GM23338 (cell line): Measurements from ENCODE around the gene KISS1. TPM values are rescaled to one million over a fixed set of nuclear protein-coding genes. Genes with fewer than 3 reads are reported as not detected.

Experiments used
- ATAC-seq: fragments of 200-7000 bp; cut with Tn5 transposase; 3 replicates; pipeline ENCODE4 v1.9.1; 2020
- DNase-seq: peaks from one replicate; pipeline ENCODE4 v3.0.0-alpha.2; 2015; ENCODE audit warnings: low spot score
- H2AFZ ChIP-seq: fragments of 200-600 bp; sonication (generic); 2 replicates; pipeline ENCODE4 v1.8.0; 2016; ENCODE audit warnings: antibody characterized with exemption, mild to moderate bottlenecking, moderate library complexity
- H3F3A ChIP-seq: fragments of 200-600 bp; sonication (generic); replicated peaks from 2 replicates; pipeline ENCODE4 v1.8.0; 2017; ENCODE audit warnings: antibody characterized with exemption, mixed run types, low read depth
- H3K27ac ChIP-seq: fragments of 200-600 bp; sonication (generic); 2 replicates; pipeline ENCODE4 v1.6.1; 2016; ENCODE audit warnings: low read depth
- H3K27me3 ChIP-seq: fragments of 200-600 bp; sonication (generic); 2 replicates; pipeline ENCODE4 v1.8.0; 2016; ENCODE audit warnings: mild to moderate bottlenecking, mixed run types, moderate library complexity; ENCODE audit not compliant: insufficient read depth
- H3K36me3 ChIP-seq: fragments of 200-600 bp; sonication (generic); 2 replicates; pipeline ENCODE4 v1.8.0; 2016; ENCODE audit warnings: mild to moderate bottlenecking; ENCODE audit not compliant: insufficient read depth
- H3K4me1 ChIP-seq: fragments of 200-600 bp; sonication (generic); 2 replicates; pipeline ENCODE4 v1.8.0; 2016; ENCODE audit warnings: mild to moderate bottlenecking, moderate library complexity; ENCODE audit not compliant: insufficient read depth
- H3K4me2 ChIP-seq: fragments of 200-600 bp; sonication (generic); 2 replicates; pipeline ENCODE4 v1.7.1; 2017; ENCODE audit warnings: mixed run types
- H3K4me3 ChIP-seq: fragments of 200-600 bp; sonication (generic); 2 replicates; pipeline ENCODE4 v1.6.1; 2016; ENCODE audit warnings: mixed run types
- H3K79me2 ChIP-seq: fragments of 200-600 bp; sonication (generic); replicated peaks from 2 replicates; pipeline ENCODE4 v1.8.0; 2017; ENCODE audit warnings: mild to moderate bottlenecking; ENCODE audit not compliant: insufficient read depth
- H3K9me2 ChIP-seq: fragments of 200-600 bp; sonication (generic); 2 replicates; pipeline ENCODE4 v1.8.0; 2017; ENCODE audit not compliant: insufficient read depth
- H4K20me1 ChIP-seq: fragments of 200-600 bp; sonication (generic); replicated peaks from 2 replicates; pipeline ENCODE4 v1.8.0; 2017; ENCODE audit warnings: mild to moderate bottlenecking; ENCODE audit not compliant: insufficient read depth
- H3K27ac Mint-ChIP-seq: 2 replicates; pipeline ENCODE4 v1.8.0; 2020; ENCODE audit warnings: inconsistent platforms, mild to moderate bottlenecking, moderate library complexity, mixed read lengths
- H3K27me3 Mint-ChIP-seq: 3 replicates; pipeline ENCODE4 v1.8.0; 2022; ENCODE audit warnings: low read depth, mild to moderate bottlenecking, moderate library complexity, mixed read lengths, inconsistent platforms; ENCODE audit not compliant: insufficient read depth, poor library complexity
- H3K36me3 Mint-ChIP-seq: 3 replicates; pipeline ENCODE4 v1.8.0; 2021; ENCODE audit warnings: low read depth, mild to moderate bottlenecking, inconsistent platforms, moderate library complexity, mixed read lengths
- H3K4me1 Mint-ChIP-seq: 3 replicates; pipeline ENCODE4 v1.8.0; 2020; ENCODE audit warnings: mild to moderate bottlenecking, inconsistent platforms, mixed read lengths
- H3K4me3 Mint-ChIP-seq: 3 replicates; pipeline ENCODE4 v1.8.0; 2021; ENCODE audit warnings: moderate library complexity, mild to moderate bottlenecking, inconsistent platforms, mixed read lengths
- H3K9me3 Mint-ChIP-seq: 3 replicates; pipeline ENCODE4 v1.8.0; 2020; ENCODE audit warnings: moderate library complexity, mild to moderate bottlenecking, inconsistent platforms, mixed read lengths
- CREB1 ChIP-seq: fragments of 250-450 bp; sonication (Bioruptor Pico); IDR thresholded peaks from 2 replicates; pipeline ENCODE4 v1.5.0; 2020; ENCODE audit warnings: low read depth, mild to moderate bottlenecking, moderate library complexity
- ETS1 ChIP-seq: IDR thresholded peaks from 2 replicates; pipeline ENCODE4 v1.6.1; 2016; ENCODE audit warnings: antibody characterized with exemption
- NANOG ChIP-seq: IDR thresholded peaks from 2 replicates; pipeline ENCODE4 v1.6.1; 2016; ENCODE audit warnings: antibody characterized with exemption, borderline replicate concordance
- ZNF114 ChIP-seq: fragments of 250-450 bp; sonication (Bioruptor Pico); IDR thresholded peaks from 2 replicates; pipeline ENCODE4 v1.5.0; 2020; ENCODE audit warnings: mild to moderate bottlenecking, moderate library complexity
- ZNF331 ChIP-seq: fragments of 250-450 bp; sonication (Bioruptor Pico); IDR thresholded peaks from 2 replicates; pipeline ENCODE4 v1.5.0; 2020; ENCODE audit warnings: low read depth, mild to moderate bottlenecking, moderate library complexity
- polyA plus RNA-seq: library from polyadenylated mRNA; unstranded; fragments of >200 nt; fragmentation: Nextera tagmentation; extraction: Ambion mirVana; gene quantifications from 2 replicates; pipeline ENCODE4 v1.2.1, GENCODE V29; 2016
- total RNA-seq: library from RNA; depleted of rRNA; stranded (reverse); fragments of >200 nt; shearing (Covaris generic); gene quantifications from 2 replicates; pipeline ENCODE4 v1.2.3, GENCODE V29; 2014
- TF ChIP-seq, protein P1 (sequence below): fragments of 250-450 bp; sonication (Bioruptor Pico); IDR thresholded peaks from 2 replicates; pipeline ENCODE4 v1.5.0; 2020; ENCODE audit warnings: mild to moderate bottlenecking, moderate library complexity
- TF ChIP-seq, protein P2 (sequence below): IDR thresholded peaks from one replicate; pipeline ENCODE4 v1.6.1; 2018; ENCODE audit warnings: antibody characterized with exemption; ENCODE audit not compliant: unreplicated experiment

Gene KISS1
- total and polyA plus RNA-seq, 2 experiments from 2014 or later: not detected

DNA sequence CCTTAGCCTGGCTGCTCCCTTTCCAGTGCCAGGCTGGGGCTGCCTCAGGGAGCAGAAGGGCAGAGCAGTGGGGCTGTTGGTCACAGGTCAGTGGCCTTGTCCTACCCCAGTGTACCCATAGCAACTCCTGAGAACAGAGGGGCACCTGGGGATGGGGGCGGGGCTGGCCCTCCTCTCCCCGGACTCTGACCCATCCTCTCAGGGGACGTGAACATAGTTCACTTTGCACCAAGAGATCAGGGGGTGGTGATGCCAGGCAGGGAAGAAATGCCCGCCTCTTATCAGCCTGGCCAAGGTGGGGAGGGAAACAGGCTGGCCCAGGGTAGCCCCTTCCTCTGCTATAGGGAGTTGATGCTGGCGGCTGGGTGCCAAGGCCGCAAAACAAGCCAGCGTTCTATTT lies 49.3 kb downstream of the KISS1 start (continued):
- TF ChIP-seq, protein P1, sequence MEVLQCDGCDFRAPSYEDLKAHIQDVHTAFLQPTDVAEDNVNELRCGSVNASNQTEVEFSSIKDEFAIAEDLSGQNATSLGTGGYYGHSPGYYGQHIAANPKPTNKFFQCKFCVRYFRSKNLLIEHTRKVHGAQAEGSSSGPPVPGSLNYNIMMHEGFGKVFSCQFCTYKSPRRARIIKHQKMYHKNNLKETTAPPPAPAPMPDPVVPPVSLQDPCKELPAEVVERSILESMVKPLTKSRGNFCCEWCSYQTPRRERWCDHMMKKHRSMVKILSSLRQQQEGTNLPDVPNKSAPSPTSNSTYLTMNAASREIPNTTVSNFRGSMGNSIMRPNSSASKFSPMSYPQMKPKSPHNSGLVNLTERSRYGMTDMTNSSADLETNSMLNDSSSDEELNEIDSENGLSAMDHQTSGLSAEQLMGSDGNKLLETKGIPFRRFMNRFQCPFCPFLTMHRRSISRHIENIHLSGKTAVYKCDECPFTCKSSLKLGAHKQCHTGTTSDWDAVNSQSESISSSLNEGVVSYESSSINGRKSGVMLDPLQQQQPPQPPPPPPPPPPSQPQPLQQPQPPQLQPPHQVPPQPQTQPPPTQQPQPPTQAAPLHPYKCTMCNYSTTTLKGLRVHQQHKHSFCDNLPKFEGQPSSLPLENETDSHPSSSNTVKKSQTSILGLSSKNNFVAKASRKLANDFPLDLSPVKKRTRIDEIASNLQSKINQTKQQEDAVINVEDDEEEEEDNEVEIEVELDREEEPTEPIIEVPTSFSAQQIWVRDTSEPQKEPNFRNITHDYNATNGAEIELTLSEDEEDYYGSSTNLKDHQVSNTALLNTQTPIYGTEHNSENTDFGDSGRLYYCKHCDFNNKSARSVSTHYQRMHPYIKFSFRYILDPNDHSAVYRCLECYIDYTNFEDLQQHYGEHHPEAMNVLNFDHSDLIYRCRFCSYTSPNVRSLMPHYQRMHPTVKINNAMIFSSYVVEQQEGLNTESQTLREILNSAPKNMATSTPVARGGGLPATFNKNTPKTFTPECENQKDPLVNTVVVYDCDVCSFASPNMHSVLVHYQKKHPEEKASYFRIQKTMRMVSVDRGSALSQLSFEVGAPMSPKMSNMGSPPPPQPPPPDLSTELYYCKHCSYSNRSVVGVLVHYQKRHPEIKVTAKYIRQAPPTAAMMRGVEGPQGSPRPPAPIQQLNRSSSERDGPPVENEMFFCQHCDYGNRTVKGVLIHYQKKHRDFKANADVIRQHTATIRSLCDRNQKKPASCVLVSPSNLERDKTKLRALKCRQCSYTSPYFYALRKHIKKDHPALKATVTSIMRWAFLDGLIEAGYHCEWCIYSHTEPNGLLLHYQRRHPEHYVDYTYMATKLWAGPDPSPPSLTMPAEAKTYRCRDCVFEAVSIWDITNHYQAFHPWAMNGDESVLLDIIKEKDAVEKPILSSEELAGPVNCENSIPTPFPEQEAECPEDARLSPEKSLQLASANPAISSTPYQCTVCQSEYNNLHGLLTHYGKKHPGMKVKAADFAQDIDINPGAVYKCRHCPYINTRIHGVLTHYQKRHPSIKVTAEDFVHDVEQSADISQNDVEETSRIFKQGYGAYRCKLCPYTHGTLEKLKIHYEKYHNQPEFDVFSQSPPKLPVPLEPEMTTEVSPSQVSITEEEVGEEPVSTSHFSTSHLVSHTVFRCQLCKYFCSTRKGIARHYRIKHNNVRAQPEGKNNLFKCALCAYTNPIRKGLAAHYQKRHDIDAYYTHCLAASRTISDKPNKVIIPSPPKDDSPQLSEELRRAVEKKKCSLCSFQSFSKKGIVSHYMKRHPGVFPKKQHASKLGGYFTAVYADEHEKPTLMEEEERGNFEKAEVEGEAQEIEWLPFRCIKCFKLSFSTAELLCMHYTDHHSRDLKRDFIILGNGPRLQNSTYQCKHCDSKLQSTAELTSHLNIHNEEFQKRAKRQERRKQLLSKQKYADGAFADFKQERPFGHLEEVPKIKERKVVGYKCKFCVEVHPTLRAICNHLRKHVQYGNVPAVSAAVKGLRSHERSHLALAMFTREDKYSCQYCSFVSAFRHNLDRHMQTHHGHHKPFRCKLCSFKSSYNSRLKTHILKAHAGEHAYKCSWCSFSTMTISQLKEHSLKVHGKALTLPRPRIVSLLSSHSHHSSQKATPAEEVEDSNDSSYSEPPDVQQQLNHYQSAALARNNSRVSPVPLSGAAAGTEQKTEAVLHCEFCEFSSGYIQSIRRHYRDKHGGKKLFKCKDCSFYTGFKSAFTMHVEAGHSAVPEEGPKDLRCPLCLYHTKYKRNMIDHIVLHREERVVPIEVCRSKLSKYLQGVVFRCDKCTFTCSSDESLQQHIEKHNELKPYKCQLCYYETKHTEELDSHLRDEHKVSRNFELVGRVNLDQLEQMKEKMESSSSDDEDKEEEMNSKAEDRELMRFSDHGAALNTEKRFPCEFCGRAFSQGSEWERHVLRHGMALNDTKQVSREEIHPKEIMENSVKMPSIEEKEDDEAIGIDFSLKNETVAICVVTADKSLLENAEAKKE (CRISPR knock-in tag): no peak
- TF ChIP-seq CREB1 (CRISPR knock-in tag): no peak
- TF ChIP-seq ZNF331 (CRISPR knock-in tag): no peak
- TF ChIP-seq NANOG: no peak
- TF ChIP-seq ETS1: no peak

GRCh38 chr1:204146309-204146708 lies 50.0 kb downstream of the KISS1 start:
- Histone ChIP-seq H3K9me2 (no peaks in the 10 kb centered on the region), H3K4me2 (peak overlapping the region; percentile 70; the same call in 1 of the 2 replicates), H3F3A (no peaks in the 10 kb centered on the region; the same call in 1 of the 2 replicates), H3K79me2 (no peaks in the 10 kb centered on the region), H3K27ac (no peak overlapping the region), H3K4me3 (no peak overlapping the region), H2AFZ (no peak overlapping the region), H4K20me1 (no peaks in the 10 kb centered on the region), H3K36me3 (no peaks in the 10 kb centered on the region), H3K27me3 (peaks cover 7% of the 10 kb centered on the region; the same call in 1 of the 2 replicates), H3K4me1 (peaks cover 28% of the 10 kb centered on the region)
- H3K27me3 Mint-ChIP-seq: peaks cover 21% of the 10 kb centered on the region
- DNase-seq (no peak), ATAC-seq (no peak)
- peaks cover 54% of the 10 kb centered on the region for H3K4me1 Mint-ChIP-seq
- H3K9me3 Mint-ChIP-seq: no peaks in the 10 kb centered on the region
- H3K36me3 Mint-ChIP-seq: peaks cover 8% of the 10 kb centered on the region; the same call in 2 of the 3 replicates
- H3K27ac Mint-ChIP-seq: no peak overlapping the region
- H3K4me3 Mint-ChIP-seq: no peak overlapping the region; the same call in 2 of the 3 replicates
- TF ChIP-seq ZNF114 (no peak), ETS1 (no peak)
- TF ChIP-seq, protein P2, sequence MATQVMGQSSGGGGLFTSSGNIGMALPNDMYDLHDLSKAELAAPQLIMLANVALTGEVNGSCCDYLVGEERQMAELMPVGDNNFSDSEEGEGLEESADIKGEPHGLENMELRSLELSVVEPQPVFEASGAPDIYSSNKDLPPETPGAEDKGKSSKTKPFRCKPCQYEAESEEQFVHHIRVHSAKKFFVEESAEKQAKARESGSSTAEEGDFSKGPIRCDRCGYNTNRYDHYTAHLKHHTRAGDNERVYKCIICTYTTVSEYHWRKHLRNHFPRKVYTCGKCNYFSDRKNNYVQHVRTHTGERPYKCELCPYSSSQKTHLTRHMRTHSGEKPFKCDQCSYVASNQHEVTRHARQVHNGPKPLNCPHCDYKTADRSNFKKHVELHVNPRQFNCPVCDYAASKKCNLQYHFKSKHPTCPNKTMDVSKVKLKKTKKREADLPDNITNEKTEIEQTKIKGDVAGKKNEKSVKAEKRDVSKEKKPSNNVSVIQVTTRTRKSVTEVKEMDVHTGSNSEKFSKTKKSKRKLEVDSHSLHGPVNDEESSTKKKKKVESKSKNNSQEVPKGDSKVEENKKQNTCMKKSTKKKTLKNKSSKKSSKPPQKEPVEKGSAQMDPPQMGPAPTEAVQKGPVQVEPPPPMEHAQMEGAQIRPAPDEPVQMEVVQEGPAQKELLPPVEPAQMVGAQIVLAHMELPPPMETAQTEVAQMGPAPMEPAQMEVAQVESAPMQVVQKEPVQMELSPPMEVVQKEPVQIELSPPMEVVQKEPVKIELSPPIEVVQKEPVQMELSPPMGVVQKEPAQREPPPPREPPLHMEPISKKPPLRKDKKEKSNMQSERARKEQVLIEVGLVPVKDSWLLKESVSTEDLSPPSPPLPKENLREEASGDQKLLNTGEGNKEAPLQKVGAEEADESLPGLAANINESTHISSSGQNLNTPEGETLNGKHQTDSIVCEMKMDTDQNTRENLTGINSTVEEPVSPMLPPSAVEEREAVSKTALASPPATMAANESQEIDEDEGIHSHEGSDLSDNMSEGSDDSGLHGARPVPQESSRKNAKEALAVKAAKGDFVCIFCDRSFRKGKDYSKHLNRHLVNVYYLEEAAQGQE: no peak
